Measurements from ENCODE around the gene ABCE1.

DNA sequence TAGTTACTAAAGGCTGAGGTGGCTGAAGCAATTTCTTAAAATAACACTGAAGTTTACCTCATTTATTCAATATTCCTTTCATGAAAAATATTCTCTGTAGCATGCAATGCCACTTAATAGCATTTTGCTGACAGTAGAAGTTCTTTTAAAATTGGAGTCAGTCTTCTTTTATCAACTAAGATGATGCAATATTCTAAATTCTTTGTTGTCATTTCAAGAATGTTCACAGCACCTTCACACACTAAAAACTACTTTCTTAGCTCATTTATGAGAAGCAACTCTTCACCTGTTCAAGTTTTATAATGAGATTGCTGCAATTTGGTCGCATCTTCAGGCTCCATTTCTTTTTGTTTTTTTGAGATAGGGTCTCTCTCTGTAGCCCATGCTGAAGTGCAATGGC lies 48.9 kb upstream of the ABCE1 start:
- TF ChIP-seq POLR2A (IDR thresholded peaks at IDR 0.05) = no peak
- no peak for TF ChIP-seq CTCF (IDR thresholded peaks at IDR 0.05)

Measured in right lobe of liver (tissue), 4 donors.